Endothelial cell of umbilical vein (primary cell): Measurements from ENCODE around the gene TRIM14. TPM values are rescaled to one million over a fixed set of nuclear protein-coding genes. Genes with fewer than 3 reads are reported as not detected.

ENCODE experiments used
- BruUV-seq: library from RNA; stranded (reverse); fragments of 400-500 nt; replicated peaks from 2 replicates; lab custom pipeline; 2021; lab: Mats Ljungman, UMichigan
- CTCF ChIA-PET: fragments of 300-600, 350-600 bp; sonication (Branson Sonifier 250); formaldehyde crosslinking; loops from one replicate; lab custom pipeline; 2021; ENCODE audit warnings: antibody characterized with exemption, inconsistent platforms; lab: Charles Lee
- POLR2A ChIA-PET: fragments of 300-600, 350-600 bp; sonication (Branson Sonifier 250); formaldehyde crosslinking; loops from one replicate; lab custom pipeline; 2021; ENCODE audit warnings: antibody characterized with exemption, inconsistent platforms; lab: Charles Lee
- DNase-seq: peaks from one replicate; pipeline ENCODE4 v3.0.0-alpha.2; 2011; ENCODE audit warnings: low read depth, low spot score
- FAIRE-seq: peaks from 2 replicates; lab custom pipeline; 2011; peaks lifted over from hg19 to GRCh38; lab: Jason Lieb, UNC
- H2AFZ ChIP-seq: 2 replicates; pipeline ENCODE4 v1.6.0; 2012; ENCODE audit warnings: low read depth, low read length, control low read depth, inconsistent platforms
- H3K27ac ChIP-seq: 2 replicates; pipeline ENCODE4 v1.5.1; 2011; ENCODE audit warnings: low read depth, mild to moderate bottlenecking, control low read depth, low read length, moderate library complexity; ENCODE audit not compliant: insufficient read depth
- H3K27me3 ChIP-seq, 2 experiments: 2 replicates each; pipeline versions ENCODE4 v1.6.0 to v1.6.1; 2011; ENCODE audit warnings: low read length in 2 of 2, mixed read lengths in 1 of 2; ENCODE audit not compliant: control insufficient read depth in 2 of 2, insufficient read depth in 2 of 2
- H3K36me3 ChIP-seq, 2 experiments: 2 replicates in 1 of 2; 3 replicates in 1 of 2; pipeline ENCODE4 v1.5.1; 2011; ENCODE audit warnings: low read length in 2 of 2, mild to moderate bottlenecking in 1 of 2, moderate library complexity in 1 of 2; ENCODE audit not compliant: control insufficient read depth in 2 of 2, insufficient read depth in 2 of 2; ENCODE audit errors: extremely low read depth in 1 of 2
- H3K4me1 ChIP-seq: 3 replicates; pipeline ENCODE4 v1.5.1; 2011; ENCODE audit warnings: mild to moderate bottlenecking, low read length; ENCODE audit not compliant: control insufficient read depth, insufficient read depth; ENCODE audit errors: extremely low read depth
- H3K4me2 ChIP-seq: 2 replicates; pipeline ENCODE4 v1.6.1; 2011; ENCODE audit warnings: low read length, control low read depth, mixed read lengths; ENCODE audit not compliant: insufficient read depth
- H3K4me3 ChIP-seq, 3 experiments: fragments of 200-600 bp in 1 of 3; sonication (generic), shearing (Covaris generic) in 1 of 3; replicated peaks in 1 of 3; 2 replicates each; pipeline ENCODE4 v1.5.1; 2011 to 2016; ENCODE audit warnings: control low read depth in 3 of 3, low read length in 3 of 3, mild to moderate bottlenecking in 2 of 3, inconsistent platforms in 1 of 3, low read depth in 1 of 3, moderate library complexity in 1 of 3; ENCODE audit not compliant: insufficient read depth in 1 of 3
- H3K79me2 ChIP-seq: 2 replicates; pipeline ENCODE4 v1.6.0; 2012; ENCODE audit warnings: low read length, inconsistent platforms; ENCODE audit not compliant: control insufficient read depth, insufficient read depth
- H3K9ac ChIP-seq: replicated peaks from 2 replicates; pipeline ENCODE3; 2011; ENCODE audit warnings: low read length, control low read depth; ENCODE audit not compliant: insufficient read depth; ENCODE audit errors: extremely low read depth
- H3K9me1 ChIP-seq: replicated peaks from 3 replicates; pipeline ENCODE4 v1.6.0; 2011; ENCODE audit warnings: mild to moderate bottlenecking, low read length; ENCODE audit not compliant: control insufficient read depth, insufficient read depth; ENCODE audit errors: extremely low read depth
- H3K9me3 ChIP-seq: replicated peaks from 2 replicates; pipeline ENCODE4 v1.5.1; 2012; ENCODE audit warnings: low read length, inconsistent platforms; ENCODE audit not compliant: control insufficient read depth, insufficient read depth
- H4K20me1 ChIP-seq: replicated peaks from 2 replicates; pipeline ENCODE3; 2011; ENCODE audit warnings: mild to moderate bottlenecking, low read length; ENCODE audit not compliant: control insufficient read depth, insufficient read depth; ENCODE audit errors: extremely low read depth
- EZH2 ChIP-seq: IDR thresholded peaks from 2 replicates; pipeline ENCODE4 v1.6.1; 2012; ENCODE audit warnings: borderline replicate concordance, low read depth, mild to moderate bottlenecking, moderate library complexity, low read length, inconsistent platforms; ENCODE audit not compliant: severe bottlenecking
- FOS ChIP-seq: IDR thresholded peaks from 2 replicates; pipeline ENCODE4 v1.6.1; 2011; ENCODE audit warnings: mild to moderate bottlenecking, low read length, moderate library complexity, borderline replicate concordance; ENCODE audit not compliant: insufficient read depth
- GATA2 ChIP-seq: IDR thresholded peaks from 2 replicates; pipeline ENCODE4 v1.7.0; 2011; ENCODE audit warnings: low read depth, mild to moderate bottlenecking, moderate library complexity, mixed read lengths, low read length; ENCODE audit not compliant: insufficient read length, insufficient read depth
- JUN ChIP-seq: IDR thresholded peaks from 2 replicates; pipeline ENCODE4 v1.6.1; 2011; ENCODE audit warnings: borderline replicate concordance, low read depth; ENCODE audit not compliant: insufficient read length, insufficient read depth
- MYC ChIP-seq: IDR thresholded peaks from one replicate; pipeline ENCODE4 v1.6.1; 2011; ENCODE audit warnings: mild to moderate bottlenecking, low read depth, low read length
- POLR2A ChIP-seq: IDR thresholded peaks from 2 replicates; pipeline ENCODE4 v1.6.1; 2012; ENCODE audit warnings: low read depth, mild to moderate bottlenecking, control low read depth, low read length
- POLR2AphosphoS5 ChIP-seq: IDR thresholded peaks from 2 replicates; pipeline ENCODE4 v1.6.1; 2012; ENCODE audit warnings: low read depth, mild to moderate bottlenecking, control low read depth, low read length, moderate library complexity; ENCODE audit not compliant: insufficient read depth
- dilution Hi-C: fragments of 300-500 bp; cut with MboI; formaldehyde crosslinking; loops from one replicate; pipeline ENCODE4 v1.15.0; 2019; ENCODE audit warnings: low sequenced_read_pairs; ENCODE audit not compliant: extremely low pct_ligation_motif_present
- intact Hi-C: fragments of 100-400 bp; cut with micrococcal nuclease; formaldehyde crosslinking; loops from one replicate; pipeline ENCODE4 v1.10.0; 2022
- polyA plus RNA-seq, 4 experiments: library from polyadenylated mRNA; depleted of rRNA in 3 of 4; stranded (reverse) in 3 of 4; unstranded in 1 of 4; fragments of >200 nt; gene quantifications; 2 replicates each; pipeline versions ENCODE4 v1.2.1 to v1.2.3, GENCODE V29; 2011 to 2012; ENCODE audit warnings: missing spikeins in 1 of 4
- total RNA-seq: library from RNA; stranded (reverse); gene quantifications from 2 replicates; pipeline ENCODE4 v1.2.3, GENCODE V29; 2021
- TF ChIP-seq, protein P1 (sequence below): IDR thresholded peaks from 2 replicates; pipeline ENCODE4 v1.6.1; 2011; ENCODE audit not compliant: insufficient read depth, insufficient read length
- TF ChIP-seq, protein P2 (sequence below), 2 donors: IDR thresholded peaks; 1 replicate in 1 of 2; 2 replicates in 1 of 2; pipeline ENCODE4 v1.5.1; 2011; ENCODE audit warnings: low read length in 2 of 2, mild to moderate bottlenecking in 2 of 2, moderate library complexity in 2 of 2, control low read depth in 1 of 2, inconsistent platforms in 1 of 2, low read depth in 1 of 2; ENCODE audit not compliant: insufficient read depth in 1 of 2; ENCODE audit errors: extremely low read depth in 1 of 2

The TRIM14 gene
- total and polyA plus RNA-seq, 2 donors (not counting 3 experiments of a cell fraction or from before 2014, with no cell fraction given) = 4.8 to 10.7 TPM

DNA sequence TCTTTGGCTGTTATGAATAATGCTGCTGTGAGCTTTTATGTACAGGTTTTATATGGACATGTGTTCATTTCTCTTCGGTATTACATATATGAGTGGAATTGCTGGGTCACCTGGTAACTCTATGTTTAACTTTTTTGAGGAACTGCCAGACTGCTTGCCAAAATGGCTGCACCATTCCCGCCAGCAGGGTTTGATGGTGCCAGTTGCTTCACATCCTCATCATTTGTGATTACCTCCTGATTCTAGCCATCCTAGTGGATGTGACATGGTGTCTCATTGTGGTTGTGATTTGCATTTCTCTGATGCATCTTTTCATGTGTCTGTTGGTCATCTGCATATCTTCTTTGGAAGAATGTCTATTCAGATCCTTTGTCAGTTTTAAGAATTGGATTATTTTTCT is 51.8 kb downstream of the TRIM14 start:
- H3K27me3 ChIP-seq = no peaks in the 10 kb centered on the region
- H3K36me3 ChIP-seq = peaks cover 10% of the 10 kb centered on the region in 2 experiments
- H3K4me3 ChIP-seq = no peak overlapping the region
- TF ChIP-seq, protein P1, sequence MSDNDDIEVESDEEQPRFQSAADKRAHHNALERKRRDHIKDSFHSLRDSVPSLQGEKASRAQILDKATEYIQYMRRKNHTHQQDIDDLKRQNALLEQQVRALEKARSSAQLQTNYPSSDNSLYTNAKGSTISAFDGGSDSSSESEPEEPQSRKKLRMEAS = no peak
- TF ChIP-seq, protein P2, sequence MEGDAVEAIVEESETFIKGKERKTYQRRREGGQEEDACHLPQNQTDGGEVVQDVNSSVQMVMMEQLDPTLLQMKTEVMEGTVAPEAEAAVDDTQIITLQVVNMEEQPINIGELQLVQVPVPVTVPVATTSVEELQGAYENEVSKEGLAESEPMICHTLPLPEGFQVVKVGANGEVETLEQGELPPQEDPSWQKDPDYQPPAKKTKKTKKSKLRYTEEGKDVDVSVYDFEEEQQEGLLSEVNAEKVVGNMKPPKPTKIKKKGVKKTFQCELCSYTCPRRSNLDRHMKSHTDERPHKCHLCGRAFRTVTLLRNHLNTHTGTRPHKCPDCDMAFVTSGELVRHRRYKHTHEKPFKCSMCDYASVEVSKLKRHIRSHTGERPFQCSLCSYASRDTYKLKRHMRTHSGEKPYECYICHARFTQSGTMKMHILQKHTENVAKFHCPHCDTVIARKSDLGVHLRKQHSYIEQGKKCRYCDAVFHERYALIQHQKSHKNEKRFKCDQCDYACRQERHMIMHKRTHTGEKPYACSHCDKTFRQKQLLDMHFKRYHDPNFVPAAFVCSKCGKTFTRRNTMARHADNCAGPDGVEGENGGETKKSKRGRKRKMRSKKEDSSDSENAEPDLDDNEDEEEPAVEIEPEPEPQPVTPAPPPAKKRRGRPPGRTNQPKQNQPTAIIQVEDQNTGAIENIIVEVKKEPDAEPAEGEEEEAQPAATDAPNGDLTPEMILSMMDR (IDR thresholded peaks at IDR 0.05; ENCODE audit: extremely low read depth in 1 of 2, insufficient read depth in 1 of 2, low read depth in 1 of 2, low read length in 2 of 2) = no peak
- TF ChIP-seq POLR2A = no peak
- TF ChIP-seq GATA2 = no peak
- no peak for TF ChIP-seq EZH2
- TF ChIP-seq JUN = no peak
- no peak for TF ChIP-seq FOS
- TF ChIP-seq MYC = no peak
- TF ChIP-seq POLR2AphosphoS5 = no peak
- H2AFZ ChIP-seq = no peak overlapping the region
- peaks cover 30% of the 10 kb centered on the region for H3K79me2 ChIP-seq
- no peak overlapping the region for H3K4me2 ChIP-seq
- intact Hi-C loops (no loop called here), dilution Hi-C loops (no loop called here)
- FAIRE-seq = no peak
- CTCF ChIA-PET = no interaction called here
- no peak overlapping the region for H3K9ac ChIP-seq
- no peak for DNase-seq
- no peaks in the 10 kb centered on the region for H3K9me1 ChIP-seq
- POLR2A ChIA-PET = interaction anchor here (1.0 kb wide), 1 partner anchor 8 kb away, joined by 3 read pairs; no protein-coding TSS in a partner anchor
- no peaks in the 10 kb centered on the region for H3K9me3 ChIP-seq
- no peaks in the 10 kb centered on the region for H3K4me1 ChIP-seq
- no peaks in the 10 kb centered on the region for H4K20me1 ChIP-seq
- H3K27ac ChIP-seq = no peak overlapping the region
- no TSS peak for BruUV-seq
